Measurements from ENCODE around the gene RPEL1.

DNA sequence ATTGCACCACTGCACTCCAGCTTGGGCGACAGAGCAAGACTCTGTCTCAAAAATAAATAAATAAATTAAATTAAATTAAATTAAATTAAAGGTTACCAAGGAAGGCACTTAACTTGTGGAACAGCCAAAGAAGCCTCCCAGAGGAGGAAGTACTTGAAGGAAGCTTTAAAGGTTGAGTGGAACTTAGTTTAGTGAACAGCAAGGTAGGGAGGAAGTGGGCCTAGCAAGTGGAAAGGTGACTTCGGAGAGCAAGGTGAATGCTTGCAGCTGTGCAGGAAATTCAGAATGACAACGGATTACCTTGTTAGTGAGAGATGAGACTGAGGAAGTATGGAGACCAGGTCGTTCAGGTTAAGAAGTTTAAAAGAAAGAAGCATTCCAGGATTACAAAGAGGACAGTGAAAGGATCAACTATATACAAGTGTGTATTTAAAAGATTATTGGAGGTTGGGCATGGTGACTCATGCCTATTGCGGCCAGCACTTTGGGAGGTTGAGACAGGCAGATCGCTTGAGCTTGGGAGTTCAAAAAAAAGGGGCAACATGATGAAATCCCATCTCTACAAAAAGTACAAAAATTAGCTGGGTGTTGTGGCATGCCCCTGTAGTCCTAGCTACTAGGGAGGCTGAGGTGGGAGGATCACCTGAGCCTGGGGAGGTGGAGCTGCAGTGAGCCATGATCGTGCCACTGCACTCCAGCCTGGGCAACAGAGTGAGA, 12.8 kb upstream of the RPEL1 start:
- TF ChIP-seq SRF (IDR thresholded peaks at IDR 0.05; ENCODE audit: low read depth, low read length) (no peak), YY1 (IDR thresholded peaks at IDR 0.05; ENCODE audit: low read depth, low read length) (no peak)
